Activated CD8-positive, alpha-beta memory T cell treated with anti-CD3 and anti-CD28 coated beads for 24 hours (primary cell): ENCODE data around the gene ZPBP2.
"Not testable (repeated sequence)": the region's sequence is repeated elsewhere in the genome, so short reads cannot be mapped to it uniquely, and the experiment has no call there.

Source experiments
- DNase-seq: peaks from one replicate; pipeline ENCODE4 v3.0.0-alpha.2; 2020

Gene ZPBP2

GRCh38 chr17:39867880-39868553 lies at the start of gene ZPBP2:
Gene ZPBP2 (plus strand): TSS chr17:39868202. CDS start chr17:39868355, 153 bp downstream.
- peak; percentile 82 for DNase-seq

GRCh38 chr17:39818358-39819000 lies 49.5 kb upstream of the ZPBP2 start:
- DNase-seq = no peak

- DNase-seq = no peak
These were observed 47.5 kb upstream of the ZPBP2 start for GRCh38 chr17:39820541-39820940.

GRCh38 chr17:39820987-39821386 lies 47.0 kb upstream of the ZPBP2 start:
- DNase-seq = no peak

GRCh38 chr17:39822051-39822451 lies 46.0 kb upstream of the ZPBP2 start:
- no peak for DNase-seq

GRCh38 chr17:39823407-39824054 lies 44.5 kb upstream of the ZPBP2 start:
- DNase-seq = no peak

- DNase-seq = no peak
These were observed 41.7 kb upstream of the ZPBP2 start for GRCh38 chr17:39826334-39826733.

- DNase-seq = no peak
These were observed 39.6 kb upstream of the ZPBP2 start for GRCh38 chr17:39828443-39828842.

- no peak for DNase-seq
These were observed 36.4 kb upstream of the ZPBP2 start for GRCh38 chr17:39831588-39831987.

- no peak for DNase-seq
These were observed 34.0 kb upstream of the ZPBP2 start for GRCh38 chr17:39834017-39834416.

- no peak for DNase-seq
These were observed 32.8 kb upstream of the ZPBP2 start for GRCh38 chr17:39835038-39835786.

GRCh38 chr17:39836117-39836516 lies 31.9 kb upstream of the ZPBP2 start:
- no peak for DNase-seq

- DNase-seq = no peak
These were observed 29.9 kb upstream of the ZPBP2 start for GRCh38 chr17:39838057-39838456.

GRCh38 chr17:39838784-39839183 lies 29.2 kb upstream of the ZPBP2 start:
- no peak for DNase-seq

- DNase-seq = no peak
These were observed 26.8 kb upstream of the ZPBP2 start for GRCh38 chr17:39841134-39841683.

- DNase-seq = no peak
These were observed 22.8 kb upstream of the ZPBP2 start for GRCh38 chr17:39845052-39845846.

GRCh38 chr17:39846205-39846604 lies 21.8 kb upstream of the ZPBP2 start:
- no peak for DNase-seq

- no peak for DNase-seq
These were observed 19.4 kb upstream of the ZPBP2 start for GRCh38 chr17:39848600-39848999.

GRCh38 chr17:39850186-39850585 lies 17.8 kb upstream of the ZPBP2 start:
- DNase-seq = not testable (repeated sequence)

- DNase-seq = no peak
These were observed 15.8 kb upstream of the ZPBP2 start for GRCh38 chr17:39852239-39852638.

- DNase-seq = no peak
These were observed 13.1 kb upstream of the ZPBP2 start for GRCh38 chr17:39854909-39855308.
